Ramos (cell line): ENCODE measurements around the gene DAAM1.

Experiments
- in situ Hi-C: fragments of 300-500 bp; cut with MboI; formaldehyde crosslinking; loops from one replicate; pipeline ENCODE4 v1.14.3; 2022; ENCODE audit warnings: low sequenced_read_pairs; ENCODE audit not compliant: unreplicated experiment

DAAM1 gene

DNA sequence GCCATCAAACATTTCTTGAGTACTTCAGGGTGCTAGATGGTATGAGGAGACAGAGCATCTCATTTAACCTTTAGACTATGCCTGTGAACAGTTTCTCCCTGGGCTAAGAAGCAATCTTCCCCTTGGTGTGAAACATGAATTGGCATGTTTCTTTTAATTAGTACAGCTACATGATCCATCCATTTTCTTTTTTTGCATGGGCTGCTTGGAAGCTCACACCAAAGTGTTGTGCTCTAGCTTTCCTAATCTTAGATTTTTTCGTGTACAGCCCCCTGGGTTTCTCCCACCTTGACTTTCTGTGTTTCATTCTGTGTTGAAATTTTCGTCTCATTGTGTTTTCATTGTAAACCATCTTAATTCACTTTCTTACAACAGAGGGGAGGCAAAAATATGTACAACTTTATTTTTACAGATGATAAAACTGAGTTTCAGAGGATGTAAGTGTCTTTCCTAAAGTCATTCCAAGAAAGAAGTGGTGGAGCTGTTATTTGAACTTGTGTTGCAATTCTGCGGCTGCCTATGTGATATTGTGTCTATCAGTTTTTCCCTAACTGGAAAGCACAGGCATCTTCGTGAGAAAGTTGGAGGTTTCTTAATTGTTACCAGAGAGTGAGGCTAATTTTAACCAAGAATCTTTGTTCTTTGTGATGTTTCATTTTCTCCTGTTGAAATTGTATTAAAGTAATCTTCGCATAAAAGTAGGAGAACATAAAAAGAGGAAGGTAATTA is 64.5 kb downstream of the DAAM1 start:
- in situ Hi-C loops = no loop called here

DNA sequence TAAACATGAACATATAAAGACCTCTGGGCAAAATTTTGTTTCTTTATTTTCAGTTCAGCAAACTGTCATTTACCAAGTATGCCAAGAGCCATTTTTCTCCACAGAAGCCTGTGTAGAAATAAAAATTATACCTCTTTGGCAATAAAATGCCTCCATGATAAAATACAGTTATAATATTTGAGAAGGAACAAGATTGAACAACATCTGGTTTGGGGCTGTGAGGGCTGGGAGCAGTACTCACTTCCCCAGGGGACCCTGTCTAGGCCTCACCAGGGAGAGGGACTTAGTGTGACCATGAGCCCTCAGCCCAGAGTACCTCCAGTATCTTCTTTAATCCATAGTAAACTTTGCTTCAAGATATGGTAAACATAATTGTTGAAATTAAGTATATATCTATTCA is 65.1 kb downstream of the DAAM1 start:
- in situ Hi-C loops = no loop called here

DNA sequence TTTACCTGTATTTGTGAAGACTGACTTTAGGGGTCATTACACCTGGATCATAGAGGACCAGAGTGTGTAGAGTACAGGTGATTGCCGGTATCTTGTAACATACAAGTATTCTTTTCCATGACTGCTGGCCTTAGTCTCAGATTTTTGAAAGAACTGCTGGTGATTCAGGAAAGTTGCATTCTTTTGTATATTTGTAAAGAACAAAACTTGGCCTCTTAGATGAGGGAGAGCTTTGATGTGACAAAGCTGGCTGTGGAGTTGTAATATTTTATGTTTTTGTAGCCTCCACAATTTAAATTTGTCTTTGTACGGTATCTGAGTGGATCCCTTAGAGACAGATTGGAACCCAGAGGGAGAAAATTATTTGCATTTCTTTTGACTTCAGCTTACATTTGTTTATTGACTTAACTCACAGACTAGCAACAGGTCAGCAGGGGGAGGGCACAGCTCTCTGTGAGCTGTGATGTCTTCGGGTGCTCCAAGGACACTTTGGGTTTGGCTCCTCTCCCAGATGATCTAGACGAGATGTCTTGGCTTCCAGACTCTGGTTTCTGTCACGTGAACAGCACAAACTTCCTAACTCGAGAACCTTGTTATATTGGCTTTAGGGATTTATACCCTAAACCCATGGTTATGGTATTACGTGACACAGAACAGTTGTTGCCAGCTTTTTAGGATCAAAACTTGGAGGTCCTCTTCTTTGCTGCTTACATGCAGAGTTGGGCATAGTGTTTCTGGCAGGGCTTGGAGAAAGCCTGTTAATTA is 65.9 kb downstream of the DAAM1 start:
- in situ Hi-C loops = no loop called here

DNA sequence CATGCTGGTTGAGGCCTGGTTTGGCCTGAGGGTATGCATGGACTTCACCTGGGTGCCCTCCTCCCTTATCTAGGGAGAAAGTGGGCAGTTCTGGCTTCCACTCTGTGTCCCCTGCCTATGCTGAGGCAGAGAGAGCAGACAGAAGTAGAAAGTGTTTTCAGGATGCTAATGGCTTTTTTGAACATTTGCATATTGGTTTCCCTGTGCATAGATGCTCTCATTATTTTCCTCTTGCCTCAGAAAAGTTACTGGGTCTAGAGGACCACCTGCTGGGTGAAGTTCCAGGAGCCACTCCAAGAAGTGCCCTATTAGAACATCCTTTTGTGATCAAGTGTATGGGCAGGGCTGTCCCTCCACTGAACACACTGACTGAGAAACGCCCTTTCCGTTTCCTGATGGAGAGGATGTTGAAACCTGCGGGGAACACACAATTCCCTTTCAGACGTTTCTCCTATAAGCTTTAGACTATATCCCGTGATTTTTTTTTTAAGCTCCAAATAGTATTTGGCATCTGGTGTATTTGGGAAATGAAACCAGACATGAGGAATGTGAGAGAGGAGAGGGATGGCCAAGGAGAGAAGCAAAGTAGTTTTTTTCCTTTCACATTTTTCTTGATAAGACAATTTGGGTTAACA is 66.6 kb downstream of the DAAM1 start:
- in situ Hi-C loops = no loop called here

DNA sequence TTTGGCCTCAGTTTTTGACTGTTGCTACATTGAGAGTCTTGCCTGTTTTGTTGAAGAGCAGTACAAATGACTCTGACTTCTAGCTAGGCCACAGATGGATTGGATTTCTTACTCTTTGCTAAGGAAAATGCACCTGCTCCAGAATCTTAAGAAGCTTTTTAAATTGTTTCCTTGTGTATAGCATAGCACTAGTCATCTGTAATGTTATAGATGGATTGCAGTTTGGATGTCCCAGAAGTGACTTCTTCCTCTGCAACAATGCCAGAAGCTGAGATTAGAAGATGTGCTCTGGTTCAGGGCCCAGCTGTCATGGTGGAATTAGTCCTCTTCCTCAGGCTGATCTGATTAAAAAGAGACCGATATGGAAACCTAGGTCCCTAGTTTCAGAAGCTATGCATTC is 67.9 kb downstream of the DAAM1 start:
- in situ Hi-C loops = no loop called here

DNA sequence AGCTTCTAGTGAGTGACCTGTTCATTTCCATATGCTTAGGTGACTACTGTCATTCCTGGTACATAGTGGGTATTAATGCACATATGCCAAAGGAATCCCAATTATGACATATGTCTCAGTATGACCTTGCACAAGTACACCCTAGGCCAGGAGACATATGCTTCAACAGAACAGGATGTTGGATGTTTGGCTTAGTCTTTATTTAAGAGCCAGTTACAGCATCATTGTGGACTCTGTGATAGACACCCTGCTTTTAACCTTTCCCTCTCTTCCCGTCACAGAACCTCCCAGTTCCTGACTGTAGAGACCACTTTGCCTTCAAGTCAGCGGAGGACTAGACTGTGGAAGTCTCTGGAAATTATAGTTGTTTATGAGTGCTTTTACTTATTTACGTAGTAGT is 72.9 kb downstream of the DAAM1 start:
- in situ Hi-C loops = no loop called here

DNA sequence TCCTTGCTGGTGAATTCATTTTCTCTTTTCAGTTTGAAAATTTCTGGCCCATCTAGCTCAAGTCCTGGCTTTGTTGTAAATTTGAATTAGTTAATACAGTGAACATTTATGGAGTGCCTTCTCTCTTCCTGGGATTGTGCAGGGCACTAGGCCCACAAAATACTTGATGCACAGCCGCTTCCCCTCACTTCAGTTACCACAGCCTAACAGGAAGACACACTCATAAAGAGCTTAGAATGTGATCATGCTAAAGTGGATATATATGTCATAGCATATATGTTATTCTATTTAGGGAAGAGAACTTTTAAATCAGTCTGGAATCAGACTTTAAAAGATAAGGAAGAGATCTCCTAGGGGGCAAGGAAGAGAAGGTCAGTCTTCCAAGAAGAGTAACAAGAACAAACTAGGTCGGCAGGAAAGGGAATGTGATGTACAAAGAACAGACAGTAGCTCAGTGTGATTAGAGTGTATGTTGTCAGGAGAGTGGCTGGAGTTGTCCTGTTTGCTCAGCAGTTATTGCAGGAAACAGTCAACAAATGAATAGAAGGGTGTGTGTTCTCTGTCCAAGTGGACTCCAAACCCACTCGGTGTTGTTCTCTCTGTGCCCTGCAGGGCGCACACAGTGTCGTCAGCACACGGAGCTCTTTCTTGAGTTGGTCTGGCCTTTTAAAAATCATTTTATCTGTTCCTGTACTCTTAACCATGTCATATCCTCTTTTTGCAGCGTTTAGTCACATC is 74.4 kb downstream of the DAAM1 start:
- in situ Hi-C loops = no loop called here

DNA sequence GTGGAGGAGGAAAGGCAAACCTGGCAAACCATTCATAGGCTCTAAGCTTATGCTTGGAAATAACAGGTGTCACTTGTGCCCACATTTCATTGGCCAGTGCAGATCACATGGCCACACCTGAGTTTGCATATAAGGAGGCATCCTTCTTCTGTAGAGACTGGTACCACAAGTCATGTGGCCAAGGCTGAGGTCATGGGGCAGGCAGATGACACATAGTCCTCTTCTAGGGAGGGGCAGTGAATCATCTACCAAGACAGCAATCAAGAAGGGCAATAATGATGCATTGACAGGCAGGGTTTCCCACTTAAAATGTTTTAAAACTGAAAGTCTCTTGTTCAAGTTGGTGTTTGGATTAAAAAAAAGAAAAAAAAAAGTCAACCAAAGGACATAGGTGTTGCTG is 77.3 kb downstream of the DAAM1 start:
- in situ Hi-C loops = no loop called here

DNA sequence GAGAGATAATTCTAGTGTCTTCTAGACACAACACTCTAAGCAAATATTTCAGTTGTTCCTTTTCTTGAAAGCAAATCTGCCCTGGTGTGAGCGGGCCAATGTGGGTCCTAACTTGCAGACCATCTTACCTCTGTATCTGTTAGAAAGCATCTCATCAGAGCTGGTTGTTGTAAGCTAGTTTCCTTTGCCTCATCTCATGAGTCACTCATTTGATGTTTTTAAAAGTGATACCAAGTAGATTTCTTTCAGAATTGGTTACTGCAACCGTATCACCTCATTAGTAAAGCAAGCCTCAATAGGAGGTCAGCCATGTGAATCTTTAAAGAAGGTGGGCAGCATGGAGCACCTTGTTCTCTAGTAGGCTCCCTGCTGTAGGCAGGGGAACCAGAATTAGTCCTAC is 78.6 kb downstream of the DAAM1 start:
- in situ Hi-C loops = no loop called here

DNA sequence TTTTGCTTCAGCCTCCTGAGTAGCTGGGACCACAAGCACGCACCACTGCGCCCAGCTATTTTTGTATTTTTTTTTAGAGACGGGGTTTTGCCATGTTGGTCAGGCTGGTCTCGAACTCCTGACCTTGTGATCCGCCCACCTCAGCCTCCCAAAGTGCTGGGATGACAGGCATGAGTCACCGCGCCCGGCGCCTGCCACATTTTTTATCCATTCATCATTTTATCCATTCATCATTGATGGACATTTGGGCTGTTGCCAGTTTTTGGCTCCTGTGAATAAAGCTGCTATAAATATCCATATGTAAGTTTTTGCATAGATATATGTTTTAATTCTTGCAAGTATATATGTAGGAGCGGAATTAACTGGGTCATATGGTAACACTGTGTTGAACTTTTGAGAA is 79.5 kb downstream of the DAAM1 start:
- in situ Hi-C loops = no loop called here

DNA sequence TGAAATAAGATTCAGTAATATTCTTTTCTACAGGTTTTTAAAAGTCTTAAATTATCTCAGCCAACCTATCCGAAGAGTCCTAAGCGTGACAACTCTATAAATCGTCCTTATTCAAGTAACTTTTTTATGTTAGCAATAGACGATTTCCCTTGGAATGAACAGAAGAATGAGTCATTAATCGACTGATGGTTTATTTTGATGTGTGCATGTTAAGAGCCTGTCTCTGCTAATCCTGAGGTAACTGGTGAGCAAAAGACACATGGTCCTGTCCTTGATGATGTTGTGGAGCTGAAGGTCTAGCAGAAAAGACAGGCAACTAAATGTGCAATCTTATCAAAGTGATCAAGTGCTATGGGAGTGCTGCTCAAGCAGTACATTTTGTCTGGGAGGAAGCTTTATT is 80.4 kb downstream of the DAAM1 start:
- in situ Hi-C loops = no loop called here

DNA sequence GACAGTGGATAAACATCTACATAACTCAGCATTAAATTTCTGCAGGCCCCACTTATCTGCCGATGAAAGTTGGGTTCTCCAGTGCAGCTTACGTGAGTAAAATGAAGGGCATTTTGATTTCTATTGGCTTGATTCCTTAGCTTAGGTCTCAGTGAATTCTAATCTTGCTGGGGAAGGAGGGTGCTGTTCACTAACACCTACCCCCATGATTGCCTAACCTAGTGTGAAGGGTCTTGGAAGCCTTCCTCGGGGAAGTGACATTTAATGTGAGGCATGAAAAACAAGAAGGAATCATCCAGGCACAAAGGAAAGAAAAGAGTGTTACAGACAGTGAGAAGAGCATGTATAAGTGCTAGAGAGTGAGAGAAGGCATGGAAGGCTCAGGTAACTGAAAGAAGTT is 81.0 kb downstream of the DAAM1 start:
- in situ Hi-C loops = no loop called here

DNA sequence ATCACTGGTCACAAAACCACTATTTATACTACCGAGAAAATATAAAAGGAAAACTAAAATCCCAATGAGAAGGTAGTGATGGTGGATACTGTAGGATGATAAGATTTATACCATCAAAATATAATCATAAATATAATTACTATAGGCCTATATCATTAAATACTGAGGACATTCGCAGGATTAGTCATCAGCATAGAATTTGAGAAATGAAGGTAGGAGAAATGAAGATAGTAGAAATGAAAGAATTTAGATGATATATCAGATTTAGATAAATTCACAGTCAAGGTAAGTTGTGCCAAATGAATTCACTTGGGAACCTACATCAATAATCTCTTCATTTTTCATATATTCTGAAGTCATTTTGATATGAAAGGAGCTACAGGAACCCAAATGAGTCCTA is 82.8 kb downstream of the DAAM1 start:
- in situ Hi-C loops = no loop called here

DNA sequence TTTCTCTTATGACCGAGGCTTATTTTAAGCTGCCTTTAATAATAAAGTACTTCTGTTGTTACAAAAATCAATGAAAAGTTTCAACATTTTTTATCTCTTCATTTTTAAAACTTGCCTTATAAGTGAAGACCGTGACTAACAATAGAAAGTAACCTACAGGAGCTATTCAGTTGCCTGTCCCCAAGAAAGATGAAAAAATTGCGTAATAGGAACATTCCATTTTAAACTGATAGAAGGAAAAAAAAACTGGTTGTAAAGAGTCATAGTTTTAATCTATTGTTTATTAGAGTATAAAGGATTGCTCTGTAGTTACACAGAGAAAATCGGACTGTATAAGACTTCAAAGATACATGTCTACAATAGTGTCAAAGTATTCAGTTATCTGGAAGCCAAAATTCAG is 83.3 kb downstream of the DAAM1 start:
- in situ Hi-C loops = no loop called here

DNA sequence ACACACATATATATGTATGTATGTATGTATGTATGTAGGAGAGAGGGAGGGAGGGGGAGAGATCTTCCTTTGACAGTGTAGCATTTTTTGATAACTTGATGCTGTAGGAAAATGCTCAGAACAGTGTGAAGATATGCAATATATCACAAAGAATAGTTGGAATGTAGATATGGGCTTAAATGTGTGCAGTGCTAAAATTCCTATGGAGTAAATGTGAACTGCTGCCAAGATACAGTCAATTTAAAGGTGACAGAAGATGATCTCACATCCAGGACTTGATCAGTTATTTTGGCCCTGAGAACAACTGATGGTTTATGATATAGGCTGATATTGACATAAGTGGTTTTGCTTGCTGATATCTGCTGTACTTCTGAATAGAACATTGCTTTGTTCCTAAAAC is 84.2 kb downstream of the DAAM1 start:
- in situ Hi-C loops = no loop called here

DNA sequence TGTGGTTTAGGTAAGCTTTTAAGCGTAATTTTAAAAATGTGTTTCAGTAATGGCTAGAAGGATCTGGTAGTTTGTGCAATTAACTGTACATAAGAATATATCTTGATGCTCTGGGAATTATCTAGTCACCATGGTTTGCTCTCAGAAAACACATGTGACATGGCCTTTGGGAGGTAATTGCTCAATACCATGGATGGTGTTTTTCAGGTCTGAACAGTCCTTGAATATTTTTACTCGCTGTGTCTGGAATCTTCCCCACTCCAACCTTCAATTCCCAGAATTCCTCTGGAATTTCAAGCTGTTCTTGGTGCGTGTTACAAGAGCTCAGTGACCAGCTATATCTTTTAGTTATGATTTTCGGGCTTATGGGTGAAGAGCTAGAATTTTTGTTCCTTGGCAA is 85.3 kb downstream of the DAAM1 start:
- in situ Hi-C loops = no loop called here

DNA sequence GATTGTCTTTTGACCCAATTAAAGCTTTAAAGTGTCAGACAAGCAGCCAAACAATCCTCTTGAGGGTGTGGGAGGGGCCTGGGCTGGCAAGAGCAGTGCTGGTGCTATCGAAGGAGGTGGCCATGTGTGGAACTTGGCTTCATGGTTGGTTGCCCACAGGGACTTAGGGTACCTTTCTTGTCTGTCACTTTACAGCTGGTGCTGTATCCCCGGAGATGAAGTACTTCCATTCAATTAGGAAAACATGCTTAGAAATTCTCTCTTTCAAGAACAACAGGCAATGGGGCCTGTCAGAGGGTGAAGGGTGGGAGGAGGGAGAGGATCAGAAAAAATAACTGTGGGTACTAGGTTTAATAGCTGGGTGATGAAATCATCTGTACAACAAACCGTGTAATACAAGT is 86.5 kb downstream of the DAAM1 start:
- in situ Hi-C loops = no loop called here

DNA sequence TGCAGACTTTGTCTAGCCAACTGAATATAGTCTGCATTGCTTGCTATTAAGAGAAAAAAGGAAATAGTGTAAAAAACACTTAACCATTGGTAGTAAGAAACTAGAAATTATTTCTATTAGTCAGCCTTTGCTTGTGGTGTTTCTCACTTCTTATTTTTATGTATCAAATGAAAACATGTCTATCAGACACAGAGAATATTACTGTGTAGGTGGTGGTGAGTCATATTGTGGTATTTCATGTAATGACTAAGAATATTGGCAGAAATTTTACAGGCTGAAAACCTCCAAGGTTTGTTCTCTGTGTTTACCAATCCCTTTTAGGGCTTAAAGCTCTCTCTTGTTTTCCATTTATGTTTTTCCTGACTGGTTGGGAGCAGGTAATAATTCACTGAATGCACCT is 87.2 kb downstream of the DAAM1 start:
- in situ Hi-C loops = no loop called here

DNA sequence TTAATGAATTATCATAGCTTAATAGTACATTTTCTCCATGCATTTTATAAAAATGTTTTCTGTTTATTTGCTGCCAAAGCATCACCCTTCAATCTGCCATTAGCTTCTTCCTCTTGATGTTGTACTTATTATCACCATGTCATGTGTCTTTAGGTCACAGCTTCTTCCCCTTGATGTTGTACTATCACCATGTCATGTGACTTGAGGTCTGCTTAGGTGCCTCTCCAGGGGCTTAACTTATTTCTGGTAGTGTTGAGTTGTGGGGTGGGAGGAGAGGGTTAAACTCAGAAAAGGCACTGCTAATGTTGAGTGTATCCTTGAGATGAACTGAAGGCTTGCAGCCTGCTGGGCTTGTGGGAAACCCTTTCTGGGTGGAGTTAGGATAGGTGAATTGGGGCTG is 87.8 kb downstream of the DAAM1 start:
- in situ Hi-C loops = no loop called here

DNA sequence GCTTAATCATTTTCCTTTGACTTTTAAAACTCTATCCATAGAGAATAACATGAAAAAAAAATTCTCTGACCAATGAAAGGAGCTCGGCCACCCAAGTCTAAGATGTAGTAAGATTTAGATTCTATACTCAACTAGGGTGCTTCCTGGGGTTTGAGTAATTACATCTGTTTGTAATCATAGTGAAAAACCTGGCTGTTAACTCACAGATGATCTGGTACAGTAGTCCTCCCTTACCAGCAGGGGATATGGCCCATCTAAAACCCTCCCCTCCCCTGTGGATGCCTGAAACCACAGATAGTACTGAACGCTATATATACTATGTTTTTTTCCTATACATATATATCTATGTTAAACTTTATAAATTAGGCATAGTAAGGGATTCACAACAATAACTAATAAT is 89.2 kb downstream of the DAAM1 start:
- in situ Hi-C loops = no loop called here

DNA sequence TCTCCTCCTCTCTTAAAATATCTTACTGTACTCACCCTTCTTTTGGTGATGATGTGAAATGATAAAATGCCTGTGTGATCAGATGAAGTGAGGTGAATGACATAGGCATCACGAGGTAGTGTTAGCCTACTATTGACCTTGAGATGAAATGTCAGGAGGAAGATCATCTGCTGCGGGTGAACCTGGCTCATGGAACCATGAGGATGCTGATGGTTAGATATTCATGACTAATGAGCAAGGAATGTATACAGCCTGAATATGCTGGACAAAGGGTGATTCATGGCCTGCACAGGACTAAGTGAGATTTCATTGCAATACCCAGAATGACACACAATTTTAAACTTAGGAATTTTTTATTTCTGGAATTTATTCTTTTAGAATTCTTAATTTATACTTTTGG is 89.6 kb downstream of the DAAM1 start:
- in situ Hi-C loops = no loop called here
